Adrenal gland (tissue), 5 donors: ENCODE results near the gene MRI1.

Experiments used
- POLR2A ChIP-seq, 2 donors: fragments of 450-650 bp; IDR thresholded peaks; one replicate each; pipeline ENCODE4 v1.6.1; 2017; ENCODE audit warnings: antibody characterized with exemption in 2 of 2, mild to moderate bottlenecking in 2 of 2, moderate library complexity in 1 of 2
- TF ChIP-seq, protein P1 (sequence below), 6 experiments: fragments of 450-650 bp in 4 of 6; fragments of 200-600 bp in 2 of 6; sonication (generic) in 1 of 6; IDR thresholded peaks; 1 replicate in 5 of 6; 2 replicates in 1 of 6; pipeline versions ENCODE4 v1.5.1 to v1.8.0; 2016 to 2021; ENCODE audit warnings: antibody characterized with exemption in 6 of 6, mild to moderate bottlenecking in 2 of 6, moderate library complexity in 1 of 6
- donor health status: DM: no; HTN: no; CAD: no.

- TF ChIP-seq, protein P1, sequence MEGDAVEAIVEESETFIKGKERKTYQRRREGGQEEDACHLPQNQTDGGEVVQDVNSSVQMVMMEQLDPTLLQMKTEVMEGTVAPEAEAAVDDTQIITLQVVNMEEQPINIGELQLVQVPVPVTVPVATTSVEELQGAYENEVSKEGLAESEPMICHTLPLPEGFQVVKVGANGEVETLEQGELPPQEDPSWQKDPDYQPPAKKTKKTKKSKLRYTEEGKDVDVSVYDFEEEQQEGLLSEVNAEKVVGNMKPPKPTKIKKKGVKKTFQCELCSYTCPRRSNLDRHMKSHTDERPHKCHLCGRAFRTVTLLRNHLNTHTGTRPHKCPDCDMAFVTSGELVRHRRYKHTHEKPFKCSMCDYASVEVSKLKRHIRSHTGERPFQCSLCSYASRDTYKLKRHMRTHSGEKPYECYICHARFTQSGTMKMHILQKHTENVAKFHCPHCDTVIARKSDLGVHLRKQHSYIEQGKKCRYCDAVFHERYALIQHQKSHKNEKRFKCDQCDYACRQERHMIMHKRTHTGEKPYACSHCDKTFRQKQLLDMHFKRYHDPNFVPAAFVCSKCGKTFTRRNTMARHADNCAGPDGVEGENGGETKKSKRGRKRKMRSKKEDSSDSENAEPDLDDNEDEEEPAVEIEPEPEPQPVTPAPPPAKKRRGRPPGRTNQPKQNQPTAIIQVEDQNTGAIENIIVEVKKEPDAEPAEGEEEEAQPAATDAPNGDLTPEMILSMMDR (IDR thresholded peaks at IDR 0.05), result no peak
- no peak for TF ChIP-seq POLR2A (IDR thresholded peaks at IDR 0.05)
These were observed 17.2 kb downstream of the MRI1 start for GRCh38 chr19:13781547-13781946.
